Activated CD4-positive, CD25-positive, alpha-beta regulatory T cell (primary cell): ENCODE measurements around the gene TSPAN5.
A peak's percentile ranks its signal among the peaks of the same experiment; 100 is the strongest.
"Not testable (repeated sequence)": the region's sequence is repeated elsewhere in the genome, so short reads cannot be mapped to it uniquely, and the experiment has no call there.

ENCODE experiments used
- DNase-seq, 4 experiments: peaks; one replicate each; lab custom pipeline; 2025; lab: John Stamatoyannopoulos, UW

TSPAN5 gene

GRCh38 chr4:98496152-98496845 is 162.1 kb downstream of the TSPAN5 start:
- DNase-seq, result no peak

- DNase-seq, result no peak
These were observed 165.1 kb downstream of the TSPAN5 start for GRCh38 chr4:98493296-98493695.

GRCh38 chr4:98491899-98492559 is 166.4 kb downstream of the TSPAN5 start:
- DNase-seq, result no peak

GRCh38 chr4:98490251-98490650 is 168.2 kb downstream of the TSPAN5 start:
- DNase-seq, result no peak

GRCh38 chr4:98485816-98486345 is 172.5 kb downstream of the TSPAN5 start:
- no peak for DNase-seq

- DNase-seq, result no peak
These were observed 174.4 kb downstream of the TSPAN5 start for GRCh38 chr4:98484031-98484430.

GRCh38 chr4:98482847-98483806 is 175.3 kb downstream of the TSPAN5 start:
- DNase-seq, result peak in 1 of 4 experiments; percentile 5

- DNase-seq, result no peak
These were observed 175.9 kb downstream of the TSPAN5 start for GRCh38 chr4:98482503-98482846.

- DNase-seq, result no peak
These were observed 177.2 kb downstream of the TSPAN5 start for GRCh38 chr4:98481167-98481566.

GRCh38 chr4:98480535-98480934 is 177.9 kb downstream of the TSPAN5 start:
- DNase-seq, result no peak

- DNase-seq, result not testable (repeated sequence)
These were observed 178.8 kb downstream of the TSPAN5 start for GRCh38 chr4:98479590-98479989.

GRCh38 chr4:98476891-98477290 is 181.5 kb downstream of the TSPAN5 start:
- no peak for DNase-seq

GRCh38 chr4:98474408-98474844 is 184.0 kb downstream of the TSPAN5 start:
- no peak for DNase-seq

GRCh38 chr4:98473046-98473445 is 185.4 kb downstream of the TSPAN5 start:
- no peak for DNase-seq

- DNase-seq, result no peak
These were observed 187.6 kb downstream of the TSPAN5 start for GRCh38 chr4:98470831-98471230.

- no peak for DNase-seq
These were observed 188.0 kb downstream of the TSPAN5 start for GRCh38 chr4:98470366-98470765.

- no peak for DNase-seq
These were observed 188.6 kb downstream of the TSPAN5 start for GRCh38 chr4:98469771-98470170.

GRCh38 chr4:98468709-98469108 is 189.7 kb downstream of the TSPAN5 start:
- DNase-seq, result no peak

- peak; percentile 8 to 40 (median 29) for DNase-seq
These were observed 190.8 kb downstream of the TSPAN5 start for GRCh38 chr4:98467627-98468072.

- no peak for DNase-seq
These were observed 191.4 kb downstream of the TSPAN5 start for GRCh38 chr4:98466868-98467599.

- no peak for DNase-seq
These were observed 195.9 kb downstream of the TSPAN5 start for GRCh38 chr4:98462487-98462886.
